ENCODE measurements around the gene SUGCT.

DNA sequence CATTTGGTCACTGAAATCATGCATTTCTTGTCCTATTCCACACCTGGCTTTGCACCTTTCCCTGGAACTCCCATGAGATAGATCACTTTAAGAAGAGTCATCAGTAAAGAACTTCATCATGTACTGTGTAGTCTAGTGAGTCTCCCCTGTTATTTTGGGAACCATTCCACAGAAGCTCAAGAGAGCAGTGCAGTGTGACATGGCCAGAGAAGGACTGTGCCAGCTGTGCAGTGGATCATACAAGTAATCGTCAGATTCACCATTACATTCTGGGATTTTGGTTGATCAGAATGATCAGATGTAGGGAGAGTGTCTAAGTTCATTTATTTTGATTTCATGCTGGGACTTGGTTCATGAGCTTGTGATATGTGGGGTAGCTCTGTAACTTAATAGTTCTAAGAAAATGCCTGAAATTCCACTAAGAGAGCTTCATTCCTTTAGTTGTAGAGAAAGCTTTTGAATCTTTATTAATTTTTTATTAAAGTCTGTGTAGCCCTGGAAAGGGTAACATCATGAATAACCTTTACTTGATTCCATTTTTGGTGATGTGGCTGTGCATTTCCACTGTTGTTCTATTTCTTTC is 166.8 kb downstream of the SUGCT start:
- TF ChIP-seq, protein P1, sequence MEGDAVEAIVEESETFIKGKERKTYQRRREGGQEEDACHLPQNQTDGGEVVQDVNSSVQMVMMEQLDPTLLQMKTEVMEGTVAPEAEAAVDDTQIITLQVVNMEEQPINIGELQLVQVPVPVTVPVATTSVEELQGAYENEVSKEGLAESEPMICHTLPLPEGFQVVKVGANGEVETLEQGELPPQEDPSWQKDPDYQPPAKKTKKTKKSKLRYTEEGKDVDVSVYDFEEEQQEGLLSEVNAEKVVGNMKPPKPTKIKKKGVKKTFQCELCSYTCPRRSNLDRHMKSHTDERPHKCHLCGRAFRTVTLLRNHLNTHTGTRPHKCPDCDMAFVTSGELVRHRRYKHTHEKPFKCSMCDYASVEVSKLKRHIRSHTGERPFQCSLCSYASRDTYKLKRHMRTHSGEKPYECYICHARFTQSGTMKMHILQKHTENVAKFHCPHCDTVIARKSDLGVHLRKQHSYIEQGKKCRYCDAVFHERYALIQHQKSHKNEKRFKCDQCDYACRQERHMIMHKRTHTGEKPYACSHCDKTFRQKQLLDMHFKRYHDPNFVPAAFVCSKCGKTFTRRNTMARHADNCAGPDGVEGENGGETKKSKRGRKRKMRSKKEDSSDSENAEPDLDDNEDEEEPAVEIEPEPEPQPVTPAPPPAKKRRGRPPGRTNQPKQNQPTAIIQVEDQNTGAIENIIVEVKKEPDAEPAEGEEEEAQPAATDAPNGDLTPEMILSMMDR (IDR thresholded peaks at IDR 0.05; ENCODE audit: low read depth, low read length), result no peak
- no peak for TF ChIP-seq EZH2phosphoT487 (IDR thresholded peaks at IDR 0.05; ENCODE audit: low read depth)
